DOHH2 (cell line): ENCODE measurements around the gene PTPRN2.
"Not testable (repeated sequence)": the region's sequence is repeated elsewhere in the genome, so short reads cannot be mapped to it uniquely, and the experiment has no call there.

ENCODE experiments used
- H3F3A ChIP-seq: fragments of 200-600 bp; sonication (generic), shearing (Covaris generic); 2 replicates; pipeline ENCODE4 v1.6.0; 2016; ENCODE audit warnings: antibody characterized with exemption, mild to moderate bottlenecking; ENCODE audit not compliant: control insufficient read depth, insufficient read depth
- H3K27ac ChIP-seq: fragments of 200-600 bp; sonication (generic); 2 replicates; pipeline ENCODE4 v1.5.1; 2014; ENCODE audit warnings: low read depth, mild to moderate bottlenecking, low read length, moderate library complexity
- H3K27me3 ChIP-seq: fragments of 200-600 bp; sonication (generic); 2 replicates; pipeline ENCODE4 v1.6.1; 2014; ENCODE audit warnings: mild to moderate bottlenecking, low read length, mixed read lengths; ENCODE audit not compliant: control insufficient read depth
- H3K36me3 ChIP-seq: fragments of 200-600 bp; sonication (generic); 2 replicates; pipeline ENCODE4 v1.6.1; 2014; ENCODE audit warnings: mild to moderate bottlenecking, low read length, moderate library complexity, mixed read lengths; ENCODE audit not compliant: control insufficient read depth
- H3K4me1 ChIP-seq: fragments of 200-600 bp; sonication (generic); 2 replicates; pipeline ENCODE4 v1.6.1; 2014; ENCODE audit warnings: mild to moderate bottlenecking, low read length, mixed read lengths; ENCODE audit not compliant: control insufficient read depth
- H3K4me2 ChIP-seq: fragments of 200-600 bp; sonication (generic); 2 replicates; pipeline ENCODE4 v1.6.0; 2014; ENCODE audit warnings: mild to moderate bottlenecking, low read length, moderate library complexity
- H3K4me3 ChIP-seq: fragments of 200-600 bp; sonication (generic); 2 replicates; pipeline ENCODE4 v1.5.1; 2014; ENCODE audit warnings: mild to moderate bottlenecking, low read length, mixed read lengths
- H3K79me2 ChIP-seq: fragments of 200-600 bp; sonication (generic); 2 replicates; pipeline ENCODE4 v1.6.1; 2014; ENCODE audit warnings: mild to moderate bottlenecking, low read length, mixed read lengths; ENCODE audit not compliant: control insufficient read depth
- H3K9me2 ChIP-seq: fragments of 200-600 bp; sonication (generic); replicated peaks from 2 replicates; pipeline ENCODE4 v1.6.1; 2014; ENCODE audit warnings: mild to moderate bottlenecking, low read length, mixed read lengths; ENCODE audit not compliant: control insufficient read depth
- H3K9me3 ChIP-seq: fragments of 200-600 bp; sonication (generic); 2 replicates; pipeline ENCODE4 v1.6.1; 2014; ENCODE audit warnings: antibody characterized with exemption, low read length, mixed read lengths; ENCODE audit not compliant: control insufficient read depth, insufficient read depth
- H4K20me1 ChIP-seq: fragments of 200-600 bp; sonication (generic); 2 replicates; pipeline ENCODE4 v1.6.0; 2014; ENCODE audit warnings: low read depth, mild to moderate bottlenecking, antibody characterized with exemption, low read length, moderate library complexity; ENCODE audit not compliant: control insufficient read depth, insufficient read depth
- CTCF ChIP-seq: fragments of 200-600 bp; sonication (generic); IDR thresholded peaks from one replicate; pipeline ENCODE4 v1.5.1; 2014; ENCODE audit warnings: antibody characterized with exemption, mild to moderate bottlenecking, low read depth, low read length; ENCODE audit not compliant: poor library complexity, severe bottlenecking
- EZH2phosphoT487 ChIP-seq: fragments of 200-600 bp; sonication (generic); IDR thresholded peaks from 2 replicates; pipeline ENCODE4 v1.6.1; 2017; ENCODE audit warnings: borderline replicate concordance, mild to moderate bottlenecking, antibody characterized with exemption, low read length, moderate library complexity, mixed read lengths

PTPRN2 gene

GRCh38 chr7:157903710-157904109 lies 683.9 kb downstream of the PTPRN2 start:
- Histone ChIP-seq H3K4me3 (no peak overlapping the region), H3K4me2 (no peak overlapping the region)
- no peak for TF ChIP-seq EZH2phosphoT487
- TF ChIP-seq CTCF = no peak

GRCh38 chr7:157903296-157903695 lies 684.3 kb downstream of the PTPRN2 start:
- no peaks in the 10 kb centered on the region for H3K27me3 ChIP-seq
- H3K4me3 ChIP-seq = no peak overlapping the region
- H3K79me2 ChIP-seq = no peaks in the 10 kb centered on the region
- H4K20me1 ChIP-seq = no peaks in the 10 kb centered on the region
- peaks cover 36% of the 10 kb centered on the region; the same call in 1 of the 2 replicates for H3K9me3 ChIP-seq
- TF ChIP-seq EZH2phosphoT487 (no peak), CTCF (no peak)
- no peaks in the 10 kb centered on the region for H3K4me1 ChIP-seq
- no peak overlapping the region for H3K27ac ChIP-seq
- H3F3A ChIP-seq = no peaks in the 10 kb centered on the region
- no peak overlapping the region for H3K4me2 ChIP-seq
- H3K36me3 ChIP-seq = no peaks in the 10 kb centered on the region
- no peaks in the 10 kb centered on the region for H3K9me2 ChIP-seq

More at GRCh38 chr7:157903710-157904109, 683.9 kb downstream of the PTPRN2 start:
- Histone ChIP-seq H3K9me3 (peaks cover 36% of the 10 kb centered on the region; the same call in 1 of the 2 replicates), H3K36me3 (no peaks in the 10 kb centered on the region), H3K27ac (no peak overlapping the region), H3K79me2 (no peaks in the 10 kb centered on the region), H3K27me3 (no peaks in the 10 kb centered on the region), H4K20me1 (no peaks in the 10 kb centered on the region), H3F3A (no peaks in the 10 kb centered on the region), H3K4me1 (no peaks in the 10 kb centered on the region), H3K9me2 (no peaks in the 10 kb centered on the region)

GRCh38 chr7:157901816-157902610 lies 685.6 kb downstream of the PTPRN2 start:
- not testable (repeated sequence) for H3K4me3 ChIP-seq, H3K9me2 ChIP-seq, H4K20me1 ChIP-seq, H3K4me2 ChIP-seq, H3K79me2 ChIP-seq, H3K36me3 ChIP-seq, H3K4me1 ChIP-seq, H3F3A ChIP-seq, H3K27ac ChIP-seq, H3K27me3 ChIP-seq
- H3K9me3 ChIP-seq = peaks cover 31% of the 10 kb centered on the region; the same call in 1 of the 2 replicates

GRCh38 chr7:157901166-157901565 lies 686.5 kb downstream of the PTPRN2 start:
- H3K79me2 ChIP-seq = no peaks in the 10 kb centered on the region
- no peaks in the 10 kb centered on the region for H3K9me2 ChIP-seq
- peaks cover 28% of the 10 kb centered on the region; the same call in 1 of the 2 replicates for H3K9me3 ChIP-seq
- no peak overlapping the region for H3K4me2 ChIP-seq
- no peaks in the 10 kb centered on the region for H3K27me3 ChIP-seq
- H3F3A ChIP-seq = no peaks in the 10 kb centered on the region
- no peaks in the 10 kb centered on the region for H4K20me1 ChIP-seq
- no peaks in the 10 kb centered on the region for H3K36me3 ChIP-seq
- TF ChIP-seq CTCF (no peak), EZH2phosphoT487 (no peak)
- no peaks in the 10 kb centered on the region for H3K4me1 ChIP-seq
- no peak overlapping the region for H3K27ac ChIP-seq
- H3K4me3 ChIP-seq = no peak overlapping the region
